Ishikawa (cell line): Measurements from ENCODE around the gene OGG1.

Source experiments
- CEBPB ChIP-seq: IDR thresholded peaks from 2 replicates; pipeline ENCODE4 v1.6.1; 2012
- CREB1 ChIP-seq: IDR thresholded peaks from 2 replicates; pipeline ENCODE4 v1.6.1; 2012; ENCODE audit warnings: low read depth
- EGR1 ChIP-seq: IDR thresholded peaks from 2 replicates; pipeline ENCODE4 v1.6.1; 2012
- EP300 ChIP-seq: IDR thresholded peaks from 2 replicates; pipeline ENCODE4 v1.6.1; 2012; ENCODE audit warnings: borderline replicate concordance
- RAD21 ChIP-seq: IDR thresholded peaks from 2 replicates; pipeline ENCODE4 v1.6.1; 2012; ENCODE audit warnings: low read depth
- REST ChIP-seq: IDR thresholded peaks from 2 replicates; pipeline ENCODE4 v1.6.1; 2012; ENCODE audit warnings: low read depth, mild to moderate bottlenecking
- TAF1 ChIP-seq: IDR thresholded peaks from 2 replicates; pipeline ENCODE4 v1.6.1; 2012; ENCODE audit warnings: low read depth, mild to moderate bottlenecking
- USF1 ChIP-seq: IDR thresholded peaks from 2 replicates; pipeline ENCODE4 v1.6.1; 2012
- YY1 ChIP-seq: IDR thresholded peaks from 2 replicates; pipeline ENCODE4 v1.6.1; 2012; ENCODE audit warnings: low read depth

GRCh38 chr3:9749645-9750555 is at the start of gene OGG1:
- TF ChIP-seq YY1 (no peak), USF1 (no peak), EGR1 (peak; percentile 65; the same call in 1 of the 2 replicates), RAD21 (no peak; the same call in 1 of the 2 replicates), REST (no peak), EP300 (no peak), TAF1 (no peak; the same call in 1 of the 2 replicates), CREB1 (no peak), CEBPB (no peak)
